Fibroblast of the aortic adventitia (primary cell): ENCODE measurements around the gene BHLHE23. TPM values are rescaled to one million over a fixed set of nuclear protein-coding genes. Genes with fewer than 3 reads are reported as not detected.

Experiments used
- DNase-seq: peaks from one replicate; pipeline ENCODE4 v3.0.0-alpha.2; 2010; ENCODE audit warnings: low read depth
- H3K4me3 ChIP-seq: 2 replicates; pipeline ENCODE4 v1.5.1; 2011; ENCODE audit warnings: low read depth, mild to moderate bottlenecking, control low read depth, low read length, moderate library complexity
- CTCF ChIP-seq: IDR thresholded peaks from 2 replicates; pipeline ENCODE4 v1.5.1; 2011; ENCODE audit warnings: mild to moderate bottlenecking, low read length, control low read depth, inconsistent platforms; ENCODE audit not compliant: insufficient read depth
- total RNA-seq: library from RNA; depleted of rRNA; stranded (reverse); fragments of >200 nt; gene quantifications from 2 replicates; pipeline ENCODE4 v1.2.3, GENCODE V29; 2012; ENCODE audit warnings: low replicate concordance

The BHLHE23 gene
- total RNA-seq, 1 donor, result not detected

GRCh38 chr20:63023936-63024571 lies 17.3 kb upstream of the BHLHE23 start:
- no peak overlapping the region for H3K4me3 ChIP-seq
- TF ChIP-seq CTCF, result no peak
- no peak for DNase-seq

- DNase-seq, result no peak
- no peak for TF ChIP-seq CTCF
Observed at GRCh38 chr20:63023071-63023935, 16.5 kb upstream of the BHLHE23 start.

GRCh38 chr20:63022501-63022900 lies 15.7 kb upstream of the BHLHE23 start:
- no peak for TF ChIP-seq CTCF
- DNase-seq, result no peak
- no peak overlapping the region for H3K4me3 ChIP-seq

More at GRCh38 chr20:63023071-63023935, 16.5 kb upstream of the BHLHE23 start:
- H3K4me3 ChIP-seq, result no peak overlapping the region

GRCh38 chr20:63021356-63022321 lies 14.9 kb upstream of the BHLHE23 start:
- DNase-seq, result no peak
- no peak for TF ChIP-seq CTCF
- no peak overlapping the region for H3K4me3 ChIP-seq

- H3K4me3 ChIP-seq, result no peak overlapping the region
- no peak for TF ChIP-seq CTCF
- no peak for DNase-seq
Observed at GRCh38 chr20:63020681-63021080, 13.9 kb upstream of the BHLHE23 start.

- no peak for DNase-seq
- no peak overlapping the region for H3K4me3 ChIP-seq
- no peak for TF ChIP-seq CTCF
Observed at GRCh38 chr20:63017826-63018411, 11.2 kb upstream of the BHLHE23 start.
